PC-3 (cell line): ENCODE results near the gene GPRC5D. TPM values are rescaled to one million over a fixed set of nuclear protein-coding genes. Genes with fewer than 3 reads are reported as not detected.

ENCODE experiments used
- ATAC-seq: fragments of 200-7000 bp; cut with Tn5 transposase; 2 replicates; pipeline ENCODE4 v1.9.1; 2020; ENCODE audit warnings: mild to moderate bottlenecking, moderate library complexity
- BruUV-seq: library from RNA; stranded (reverse); fragments of 400-500 nt; replicated peaks from 2 replicates; lab custom pipeline; 2021; lab: Mats Ljungman, UMichigan
- CTCF ChIA-PET: fragments of 300-600 bp; sonication (Branson Sonifier 250); formaldehyde crosslinking; loops from one replicate; lab custom pipeline; 2022; ENCODE audit warnings: antibody characterized with exemption; lab: Charles Lee
- POLR2A ChIA-PET: fragments of 300-600 bp; sonication (Branson Sonifier 250); formaldehyde crosslinking; loops from one replicate; lab custom pipeline; 2022; ENCODE audit warnings: antibody characterized with exemption; ENCODE audit not compliant: unreplicated experiment; lab: Charles Lee
- DNase-seq: peaks from one replicate; pipeline ENCODE4 v3.0.0-alpha.2; 2015
- H2AFZ ChIP-seq: fragments of 300-600 bp; sonication (generic); 2 replicates; pipeline ENCODE4 v1.6.0; 2016; ENCODE audit warnings: antibody characterized with exemption, low read length
- H3F3A ChIP-seq: fragments of 300-600 bp; sonication (generic); one replicate; pipeline ENCODE4 v1.6.0; 2017; ENCODE audit warnings: antibody characterized with exemption, low read length, control low read depth, mild to moderate bottlenecking; ENCODE audit not compliant: unreplicated experiment
- H3K27ac ChIP-seq: fragments of 300-600 bp; sonication (generic); 2 replicates; pipeline ENCODE4 v1.5.1; 2016; ENCODE audit warnings: mild to moderate bottlenecking, low read length
- H3K27me3 ChIP-seq: fragments of 300-600 bp; sonication (generic); 2 replicates; pipeline ENCODE4 v1.6.1; 2016; ENCODE audit warnings: low read length, mixed read lengths
- H3K36me3 ChIP-seq: fragments of 300-600 bp; sonication (generic); 2 replicates; pipeline ENCODE4 v1.6.1; 2016; ENCODE audit warnings: low read depth, mixed run types, low read length, mixed read lengths
- H3K4me1 ChIP-seq: fragments of 300-600 bp; sonication (generic); 2 replicates; pipeline ENCODE4 v1.5.1; 2016; ENCODE audit warnings: low read length; ENCODE audit not compliant: insufficient read depth
- H3K4me2 ChIP-seq: fragments of 300-600 bp; sonication (generic); 2 replicates; pipeline ENCODE4 v1.6.0; 2016; ENCODE audit warnings: low read length
- H3K4me3 ChIP-seq: fragments of 300-600 bp; sonication (generic); 2 replicates; pipeline ENCODE4 v1.5.1; 2016; ENCODE audit warnings: mild to moderate bottlenecking, low read length, mixed read lengths
- H3K79me2 ChIP-seq: fragments of 300-600 bp; sonication (generic); 2 replicates; pipeline ENCODE4 v1.6.1; 2017; ENCODE audit warnings: low read length, mixed read lengths
- H3K9ac ChIP-seq: fragments of 300-600 bp; sonication (generic); 2 replicates; pipeline ENCODE4 v1.6.0; 2016; ENCODE audit warnings: mild to moderate bottlenecking, low read length
- H3K9me2 ChIP-seq: fragments of 300-600 bp; sonication (generic); replicated peaks from 2 replicates; pipeline ENCODE4 v1.6.1; 2016; ENCODE audit warnings: mixed run types, low read length, mixed read lengths
- H3K9me3 ChIP-seq: fragments of 300-600 bp; sonication (generic); 2 replicates; pipeline ENCODE4 v1.6.1; 2016; ENCODE audit warnings: low read length, mixed read lengths
- H4K20me1 ChIP-seq: fragments of 300-600 bp; sonication (generic); 2 replicates; pipeline ENCODE4 v1.6.1; 2016; ENCODE audit warnings: low read length, mixed read lengths
- CTCF ChIP-seq: fragments of 300-600 bp; sonication (generic); conservative IDR thresholded peaks from 2 replicates; pipeline ENCODE4 v1.5.1; 2017; ENCODE audit warnings: antibody characterized with exemption, low read depth, mild to moderate bottlenecking, low read length
- EZH2 ChIP-seq: fragments of 300-600 bp; sonication (generic); IDR thresholded peaks from one replicate; pipeline ENCODE4 v1.6.1; 2017; ENCODE audit warnings: antibody characterized with exemption, mild to moderate bottlenecking, low read length; ENCODE audit not compliant: unreplicated experiment
- EZH2phosphoT487 ChIP-seq: fragments of 300-600 bp; sonication (generic); IDR thresholded peaks from 2 replicates; pipeline ENCODE4 v1.6.1; 2018; ENCODE audit warnings: mild to moderate bottlenecking, antibody characterized with exemption, low read length, borderline replicate concordance
- intact Hi-C: fragments of 100-400 bp; cut with micrococcal nuclease; formaldehyde crosslinking; loops from 2 replicates; pipeline ENCODE4 v1.9.0; 2023
- total RNA-seq: library from RNA; depleted of rRNA; stranded (reverse); fragments of >200 nt; gene quantifications from 2 replicates; pipeline ENCODE4 v1.2.3, GENCODE V29; 2014

The GPRC5D gene
- total RNA-seq, 1 experiment from 2014 or later: not detected

- intact Hi-C loops: no loop called here
- ChIA-PET CTCF (no interaction called here), POLR2A (no interaction called here)
- Histone ChIP-seq H3K36me3 (no peaks in the 10 kb centered on the region), H3K4me3 (no peak overlapping the region), H2AFZ (no peak overlapping the region), H3K9me3 (no peaks in the 10 kb centered on the region), H3K79me2 (no peaks in the 10 kb centered on the region), H4K20me1 (no peaks in the 10 kb centered on the region), H3K9ac (no peak overlapping the region), H3K9me2 (no peaks in the 10 kb centered on the region), H3K4me1 (no peaks in the 10 kb centered on the region), H3K27me3 (no peaks in the 10 kb centered on the region), H3F3A (no peaks in the 10 kb centered on the region), H3K27ac (no peak overlapping the region), H3K4me2 (no peak overlapping the region)
- DNase-seq: no peak
- no TSS peak for BruUV-seq
- no peak for ATAC-seq
- TF ChIP-seq EZH2phosphoT487 (no peak), EZH2 (no peak), CTCF (no peak)
These were observed 3.1 kb upstream of the GPRC5D start for GRCh38 chr12:12954878-12955625.

- Histone ChIP-seq H3K79me2 (no peaks in the 10 kb centered on the region), H3K4me1 (no peaks in the 10 kb centered on the region), H3K36me3 (no peaks in the 10 kb centered on the region), H2AFZ (no peak overlapping the region), H3K4me2 (no peak overlapping the region), H3K9me2 (no peaks in the 10 kb centered on the region), H3F3A (no peaks in the 10 kb centered on the region), H3K27ac (no peak overlapping the region), H3K9ac (no peak overlapping the region), H3K27me3 (no peaks in the 10 kb centered on the region), H3K4me3 (no peak overlapping the region), H4K20me1 (no peaks in the 10 kb centered on the region), H3K9me3 (no peaks in the 10 kb centered on the region)
- BruUV-seq: no TSS peak
- intact Hi-C loops: no loop called here
- TF ChIP-seq CTCF (no peak), EZH2 (no peak), EZH2phosphoT487 (no peak)
- no peak for ATAC-seq
- ChIA-PET POLR2A (no interaction called here), CTCF (no interaction called here)
- DNase-seq: no peak
These were observed 2.4 kb upstream of the GPRC5D start for GRCh38 chr12:12954356-12954755.

GRCh38 chr12:12951504-12951903 lies 466 bp downstream of the GPRC5D start:
- Histone ChIP-seq H3K4me3 (no peak overlapping the region), H3K4me2 (no peak overlapping the region), H3F3A (no peaks in the 10 kb centered on the region), H3K9me2 (no peaks in the 10 kb centered on the region), H3K9ac (no peak overlapping the region), H3K79me2 (no peaks in the 10 kb centered on the region), H3K4me1 (peaks cover 8% of the 10 kb centered on the region), H4K20me1 (no peaks in the 10 kb centered on the region), H3K36me3 (no peaks in the 10 kb centered on the region), H3K27me3 (no peaks in the 10 kb centered on the region), H3K27ac (no peak overlapping the region), H2AFZ (no peak overlapping the region), H3K9me3 (no peaks in the 10 kb centered on the region)
- no peak for ATAC-seq
- intact Hi-C loops: no loop called here
- TF ChIP-seq EZH2phosphoT487 (no peak), EZH2 (no peak), CTCF (no peak)
- ChIA-PET POLR2A (no interaction called here), CTCF (no interaction called here)
- no TSS peak for BruUV-seq
- DNase-seq: no peak
